Stimulated activated CD4-positive, alpha-beta T cell treated with anti-CD3 and anti-CD28 coated beads, Interleukin-1b, Interleukin-23, amount 100 ng/mL, for 4 hours (primary cell): ENCODE results near the gene CCT8L2.
"Not testable (repeated sequence)": the region's sequence is repeated elsewhere in the genome, so short reads cannot be mapped to it uniquely, and the experiment has no call there.

Experiments used
- DNase-seq, 2 donors: peaks; one replicate each; pipeline ENCODE4 v3.0.0-alpha.2; 2020; ENCODE audit warnings: low read depth in 2 of 2

CCT8L2 gene

GRCh38 chr22:16558376-16558945 is 34.1 kb downstream of the CCT8L2 start:
- DNase-seq: not testable (repeated sequence)

- DNase-seq: not testable (repeated sequence)
Measured at GRCh38 chr22:16557511-16557910, 35.1 kb downstream of the CCT8L2 start.

DNA sequence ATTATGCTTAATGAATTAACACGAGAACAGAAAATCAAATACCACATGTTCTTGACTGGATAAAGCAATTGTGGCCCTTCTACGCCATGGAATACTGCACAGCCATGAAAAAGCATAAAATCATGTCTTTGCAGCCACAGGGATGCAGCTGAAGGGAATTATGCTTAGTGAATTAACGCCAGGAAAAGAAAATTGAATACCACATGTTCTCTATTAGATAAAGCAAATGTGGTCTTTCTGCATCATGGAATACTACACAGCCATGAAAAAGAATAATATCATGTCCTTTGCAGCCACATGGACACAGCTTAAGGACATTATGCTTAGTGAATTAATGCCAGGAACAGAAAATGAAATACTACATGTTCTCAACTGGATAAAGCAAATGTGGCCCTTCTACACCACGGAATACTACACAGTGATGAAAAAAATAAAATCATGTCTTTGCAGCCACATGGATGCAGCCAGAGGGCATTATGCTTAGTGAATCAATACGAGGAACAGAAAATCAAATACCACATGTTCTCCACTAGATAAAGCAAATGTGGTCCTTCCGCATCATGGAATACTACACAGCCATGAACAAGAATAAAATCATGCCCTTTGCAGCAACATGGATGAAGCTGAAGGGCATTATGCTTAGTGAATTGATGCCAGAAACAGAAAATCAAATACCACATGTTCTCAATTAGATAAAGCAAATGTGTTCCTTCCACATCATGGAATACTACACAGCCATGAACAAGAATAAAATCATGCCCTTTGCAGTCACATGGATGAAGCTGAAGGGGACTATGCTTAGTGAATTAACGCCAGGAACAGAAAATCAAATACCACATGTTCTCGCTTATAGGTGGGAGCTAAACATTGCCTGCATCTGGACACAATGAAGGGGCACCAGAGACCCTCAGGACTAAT is 37.3 kb downstream of the CCT8L2 start:
- DNase-seq: not testable (repeated sequence)

- DNase-seq: not testable (repeated sequence)
Measured at GRCh38 chr22:16543310-16543709, 49.3 kb downstream of the CCT8L2 start.
